Left lobe of liver (tissue), 2 donors: Measurements from ENCODE around the gene SYDE2. TPM values are rescaled to one million over a fixed set of nuclear protein-coding genes. Genes with fewer than 3 reads are reported as not detected.
"Not testable (repeated sequence)": the region's sequence is repeated elsewhere in the genome, so short reads cannot be mapped to it uniquely, and the experiment has no call there.

Source experiments
- ATAC-seq: fragments of 200-7000 bp; cut with Tn5 transposase; one replicate; pipeline ENCODE4 v1.9.1; 2020; ENCODE audit warnings: mild to moderate bottlenecking, moderate library complexity
- DNase-seq: peaks from one replicate; pipeline ENCODE4 v3.0.0-alpha.2; 2020; ENCODE audit warnings: low spot score
- total RNA-seq: library from RNA; stranded (reverse); gene quantifications from one replicate; pipeline ENCODE4 v1.2.1, GENCODE V29; 2021
- donor health status: DM: no; HTN: no; CAD: no; lungs with moderate emphysema.
- donor health status: DM: no; HTN: yes; CAD: no.

The SYDE2 gene
- total RNA-seq, 1 donor from 2014 or later: 4.8 TPM

- ATAC-seq (no peak), DNase-seq (no peak)
Observed at GRCh38 chr1:85172684-85173337, 28.0 kb downstream of the SYDE2 start.

- ATAC-seq: no peak
- DNase-seq: no peak
Observed at GRCh38 chr1:85171721-85172120, 29.1 kb downstream of the SYDE2 start.

- DNase-seq: no peak
- no peak for ATAC-seq
Observed at GRCh38 chr1:85168884-85169283, 31.9 kb downstream of the SYDE2 start.

GRCh38 chr1:85166351-85166750, 34.5 kb downstream of the SYDE2 start:
- ATAC-seq (no peak), DNase-seq (no peak)

- DNase-seq (no peak), ATAC-seq (no peak)
Observed at GRCh38 chr1:85158910-85159309, 41.9 kb downstream of the SYDE2 start.

GRCh38 chr1:85157436-85157835, 43.4 kb downstream of the SYDE2 start:
- no peak for DNase-seq
- ATAC-seq: no peak

- DNase-seq (no peak), ATAC-seq (peak; percentile 46)
Observed at GRCh38 chr1:85153149-85153891, 47.5 kb downstream of the SYDE2 start.

- ATAC-seq (no peak), DNase-seq (no peak)
Observed at GRCh38 chr1:85151446-85151845, 49.4 kb downstream of the SYDE2 start.

GRCh38 chr1:85149805-85150204, 51.0 kb downstream of the SYDE2 start:
- ATAC-seq (no peak), DNase-seq (no peak)

GRCh38 chr1:85148524-85149250, 52.1 kb downstream of the SYDE2 start:
- DNase-seq (no peak), ATAC-seq (no peak)

- no peak for DNase-seq
- no peak for ATAC-seq
Observed at GRCh38 chr1:85146972-85147359, 53.9 kb downstream of the SYDE2 start.

- ATAC-seq, DNase-seq: not testable (repeated sequence)
Observed at GRCh38 chr1:85146298-85146971, 54.4 kb downstream of the SYDE2 start.

- no peak for ATAC-seq
- DNase-seq: no peak
Observed at GRCh38 chr1:85144351-85144750, 56.5 kb downstream of the SYDE2 start.

GRCh38 chr1:85142753-85143152, 58.1 kb downstream of the SYDE2 start:
- peak; percentile 96 for ATAC-seq
- DNase-seq: peak; percentile 92

GRCh38 chr1:85138439-85138838, 62.4 kb downstream of the SYDE2 start:
- ATAC-seq, DNase-seq: not testable (repeated sequence)

GRCh38 chr1:85137660-85138059, 63.2 kb downstream of the SYDE2 start:
- DNase-seq: peak; percentile 96
- ATAC-seq: peak; percentile 88

GRCh38 chr1:85135392-85135798, 65.4 kb downstream of the SYDE2 start:
- DNase-seq: no peak
- peak; percentile 4 for ATAC-seq

- DNase-seq (peak; percentile 64), ATAC-seq (peak; percentile 70)
Observed at GRCh38 chr1:85134583-85135391, 66.0 kb downstream of the SYDE2 start.

GRCh38 chr1:85133565-85134159, 67.2 kb downstream of the SYDE2 start:
- ATAC-seq: no peak

More at GRCh38 chr1:85133565-85134159, 67.2 kb downstream of the SYDE2 start:
- no peak for DNase-seq
